ENCODE measurements around the gene CHST15. TPM values are rescaled to one million over a fixed set of nuclear protein-coding genes. Genes with fewer than 3 reads are reported as not detected.

CHST15 gene
- total and polyA plus RNA-seq, 2 of the 13 experiments (the other 11 are each of a cell fraction or from before 2014, with no cell fraction given) = 1.4 to 94.7 TPM

DNA sequence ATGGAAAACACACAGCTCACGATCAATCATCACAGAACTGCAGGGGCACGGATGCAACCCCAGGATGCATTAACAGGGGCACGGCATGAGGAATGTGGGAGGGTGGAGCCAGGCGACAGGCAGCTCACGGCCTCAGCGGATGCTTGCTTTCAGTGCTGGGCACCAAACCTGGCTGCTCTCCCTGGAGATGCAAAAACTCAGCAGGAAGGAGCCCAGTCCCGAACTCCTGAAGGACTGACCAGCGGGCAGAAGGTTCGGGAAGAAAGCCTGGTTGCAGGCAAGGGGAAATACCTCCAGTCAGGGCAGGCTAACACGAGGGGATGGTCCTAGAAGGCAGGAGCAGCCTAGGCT is 66.8 kb downstream of the CHST15 start:
- H3K79me2 ChIP-seq (ENCODE audit: insufficient read depth, low read length) = no peaks in the 10 kb centered on the region
- BruUV-seq (replicated peaks) = no TSS peak
- H3K9me3 ChIP-seq (ENCODE audit: low read length) = no peaks in the 10 kb centered on the region
- H3K4me2 ChIP-seq (ENCODE audit: low read depth, low read length) = no peak overlapping the region
- FAIRE-seq (no peak), ATAC-seq (no peak), DNase-seq (ENCODE audit: low spot score) (no peak)
- H3K36me3 ChIP-seq (replicated peaks in 1 of 2; ENCODE audit: control insufficient read depth in 1 of 2, insufficient read depth in 2 of 2, low read length in 2 of 2) = peaks cover 32 to 56% of the 10 kb centered on the region in 2 experiments
- in situ Hi-C loops (cut with HindIII; ENCODE audit: extremely low pct_ligation_motif_present, low pct_unique_long_range_greater_than_20kb) (no loop called here), intact Hi-C loops (cut with micrococcal nuclease; ENCODE audit: unreplicated experiment) (loop anchor here (10.0 kb wide), 1 partner anchor 128 kb away; no protein-coding TSS in a partner anchor)
- H2AFZ ChIP-seq (ENCODE audit: low read length) = no peak overlapping the region
- no peak overlapping the region for H3K4me3 ChIP-seq (replicated peaks in 1 of 3; ENCODE audit: insufficient read depth in 1 of 3, low read depth in 2 of 3, low read length in 3 of 3)
- H3K27me3 ChIP-seq (ENCODE audit: control insufficient read depth in 1 of 2, insufficient read depth in 2 of 2, low read length in 2 of 2) = no peaks in the 10 kb centered on the region
- peaks cover 8% of the 10 kb centered on the region; the same call in 1 of the 2 replicates for H4K20me1 ChIP-seq (ENCODE audit: insufficient read depth, low read length)
- H3K4me1 ChIP-seq (ENCODE audit: insufficient read depth, low read length) = peaks cover 25% of the 10 kb centered on the region; the same call in 1 of the 2 replicates
- no peak overlapping the region for H3K9ac ChIP-seq (ENCODE audit: insufficient read depth, low read depth, low read length)
- CTCF ChIA-PET (ENCODE audit: low intra/inter-chr PET ratio, low total read pairs) = interaction anchor here (1.0 to 1.7 kb wide), 2 partner anchors 99 to 363 kb away, joined by 3 to 7 read pairs; no protein-coding TSS in a partner anchor
- 91% methylated on average over 10 of the region's 10 CpGs for WGBS (ENCODE audit: low lambda C conversion rate)
- no peak overlapping the region for H3K27ac ChIP-seq (ENCODE audit: extremely low read length, insufficient read depth, low read length)
- POLR2A ChIA-PET = no interaction called here
- TF ChIP-seq, protein P1, sequence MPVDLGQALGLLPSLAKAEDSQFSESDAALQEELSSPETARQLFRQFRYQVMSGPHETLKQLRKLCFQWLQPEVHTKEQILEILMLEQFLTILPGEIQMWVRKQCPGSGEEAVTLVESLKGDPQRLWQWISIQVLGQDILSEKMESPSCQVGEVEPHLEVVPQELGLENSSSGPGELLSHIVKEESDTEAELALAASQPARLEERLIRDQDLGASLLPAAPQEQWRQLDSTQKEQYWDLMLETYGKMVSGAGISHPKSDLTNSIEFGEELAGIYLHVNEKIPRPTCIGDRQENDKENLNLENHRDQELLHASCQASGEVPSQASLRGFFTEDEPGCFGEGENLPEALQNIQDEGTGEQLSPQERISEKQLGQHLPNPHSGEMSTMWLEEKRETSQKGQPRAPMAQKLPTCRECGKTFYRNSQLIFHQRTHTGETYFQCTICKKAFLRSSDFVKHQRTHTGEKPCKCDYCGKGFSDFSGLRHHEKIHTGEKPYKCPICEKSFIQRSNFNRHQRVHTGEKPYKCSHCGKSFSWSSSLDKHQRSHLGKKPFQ (CRISPR knock-in tag; IDR thresholded peaks at IDR 0.05; ENCODE audit: insufficient replicate concordance) = no peak
- no peak for TF ChIP-seq TOPORS (CRISPR knock-in tag; IDR thresholded peaks at IDR 0.05)
- TF ChIP-seq POLR2A (IDR thresholded peaks at IDR 0.05; ENCODE audit: insufficient read depth in 1 of 2, low read depth in 2 of 2, low read length in 2 of 2) = peak in 1 of 2 experiments; percentile 32; a peak in 1 of 4 replicates
- no peak for TF ChIP-seq MAF1 (CRISPR knock-in tag; IDR thresholded peaks at IDR 0.05; ENCODE audit: borderline replicate concordance)
- TF ChIP-seq ATF1 (CRISPR knock-in tag; IDR thresholded peaks at IDR 0.05) = no peak
- no peak for TF ChIP-seq ZNF431 (CRISPR knock-in tag; IDR thresholded peaks at IDR 0.05; ENCODE audit: borderline replicate concordance, low read depth)
- TF ChIP-seq, protein P2, sequence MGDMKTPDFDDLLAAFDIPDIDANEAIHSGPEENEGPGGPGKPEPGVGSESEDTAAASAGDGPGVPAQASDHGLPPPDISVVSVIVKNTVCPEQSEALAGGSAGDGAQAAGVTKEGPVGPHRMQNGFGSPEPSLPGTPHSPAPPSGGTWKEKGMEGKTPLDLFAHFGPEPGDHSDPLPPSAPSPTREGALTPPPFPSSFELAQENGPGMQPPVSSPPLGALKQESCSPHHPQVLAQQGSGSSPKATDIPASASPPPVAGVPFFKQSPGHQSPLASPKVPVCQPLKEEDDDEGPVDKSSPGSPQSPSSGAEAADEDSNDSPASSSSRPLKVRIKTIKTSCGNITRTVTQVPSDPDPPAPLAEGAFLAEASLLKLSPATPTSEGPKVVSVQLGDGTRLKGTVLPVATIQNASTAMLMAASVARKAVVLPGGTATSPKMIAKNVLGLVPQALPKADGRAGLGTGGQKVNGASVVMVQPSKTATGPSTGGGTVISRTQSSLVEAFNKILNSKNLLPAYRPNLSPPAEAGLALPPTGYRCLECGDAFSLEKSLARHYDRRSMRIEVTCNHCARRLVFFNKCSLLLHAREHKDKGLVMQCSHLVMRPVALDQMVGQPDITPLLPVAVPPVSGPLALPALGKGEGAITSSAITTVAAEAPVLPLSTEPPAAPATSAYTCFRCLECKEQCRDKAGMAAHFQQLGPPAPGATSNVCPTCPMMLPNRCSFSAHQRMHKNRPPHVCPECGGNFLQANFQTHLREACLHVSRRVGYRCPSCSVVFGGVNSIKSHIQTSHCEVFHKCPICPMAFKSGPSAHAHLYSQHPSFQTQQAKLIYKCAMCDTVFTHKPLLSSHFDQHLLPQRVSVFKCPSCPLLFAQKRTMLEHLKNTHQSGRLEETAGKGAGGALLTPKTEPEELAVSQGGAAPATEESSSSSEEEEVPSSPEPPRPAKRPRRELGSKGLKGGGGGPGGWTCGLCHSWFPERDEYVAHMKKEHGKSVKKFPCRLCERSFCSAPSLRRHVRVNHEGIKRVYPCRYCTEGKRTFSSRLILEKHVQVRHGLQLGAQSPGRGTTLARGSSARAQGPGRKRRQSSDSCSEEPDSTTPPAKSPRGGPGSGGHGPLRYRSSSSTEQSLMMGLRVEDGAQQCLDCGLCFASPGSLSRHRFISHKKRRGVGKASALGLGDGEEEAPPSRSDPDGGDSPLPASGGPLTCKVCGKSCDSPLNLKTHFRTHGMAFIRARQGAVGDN (CRISPR knock-in tag; IDR thresholded peaks at IDR 0.05) = peak; percentile 40; the same call in 1 of the 2 replicates
- peak; percentile 34 for TF ChIP-seq RBM22 (optimal IDR thresholded peaks at IDR 0.05; ENCODE audit: low read length)
- no peak for TF ChIP-seq HOXA7 (CRISPR knock-in tag; IDR thresholded peaks at IDR 0.05)
- peak; percentile 48; the same call in 1 of the 2 replicates for TF ChIP-seq ZSCAN21 (CRISPR knock-in tag; IDR thresholded peaks at IDR 0.05; ENCODE audit: borderline replicate concordance)
- TF ChIP-seq, protein P3, sequence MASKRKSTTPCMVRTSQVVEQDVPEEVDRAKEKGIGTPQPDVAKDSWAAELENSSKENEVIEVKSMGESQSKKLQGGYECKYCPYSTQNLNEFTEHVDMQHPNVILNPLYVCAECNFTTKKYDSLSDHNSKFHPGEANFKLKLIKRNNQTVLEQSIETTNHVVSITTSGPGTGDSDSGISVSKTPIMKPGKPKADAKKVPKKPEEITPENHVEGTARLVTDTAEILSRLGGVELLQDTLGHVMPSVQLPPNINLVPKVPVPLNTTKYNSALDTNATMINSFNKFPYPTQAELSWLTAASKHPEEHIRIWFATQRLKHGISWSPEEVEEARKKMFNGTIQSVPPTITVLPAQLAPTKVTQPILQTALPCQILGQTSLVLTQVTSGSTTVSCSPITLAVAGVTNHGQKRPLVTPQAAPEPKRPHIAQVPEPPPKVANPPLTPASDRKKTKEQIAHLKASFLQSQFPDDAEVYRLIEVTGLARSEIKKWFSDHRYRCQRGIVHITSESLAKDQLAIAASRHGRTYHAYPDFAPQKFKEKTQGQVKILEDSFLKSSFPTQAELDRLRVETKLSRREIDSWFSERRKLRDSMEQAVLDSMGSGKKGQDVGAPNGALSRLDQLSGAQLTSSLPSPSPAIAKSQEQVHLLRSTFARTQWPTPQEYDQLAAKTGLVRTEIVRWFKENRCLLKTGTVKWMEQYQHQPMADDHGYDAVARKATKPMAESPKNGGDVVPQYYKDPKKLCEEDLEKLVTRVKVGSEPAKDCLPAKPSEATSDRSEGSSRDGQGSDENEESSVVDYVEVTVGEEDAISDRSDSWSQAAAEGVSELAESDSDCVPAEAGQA (IDR thresholded peaks at IDR 0.05; ENCODE audit: low read depth) = no peak
- TF ChIP-seq, protein P3 (CRISPR knock-in tag; IDR thresholded peaks at IDR 0.05; ENCODE audit: borderline replicate concordance) = no peak
- TF ChIP-seq TRIM24 (CRISPR knock-in tag; IDR thresholded peaks at IDR 0.05) = no peak
- TF ChIP-seq ZBTB38 (CRISPR knock-in tag; IDR thresholded peaks at IDR 0.05) = peak; percentile 53; the same call in 1 of the 2 replicates

Measured in HepG2 (cell line).